Breast epithelium (tissue), 4 donors: ENCODE results near the gene PDZD7. TPM values are rescaled to one million over a fixed set of nuclear protein-coding genes. Genes with fewer than 3 reads are reported as not detected.

Source experiments
- DNase-seq, 2 donors: peaks; one replicate each; pipeline ENCODE4 v3.0.0-alpha.2; 2019; ENCODE audit warnings: low spot score in 2 of 2
- H3K27ac ChIP-seq, 2 donors: fragments of 200-600 bp; sonication (generic) in 1 of 2; one replicate each; pipeline ENCODE4 v1.5.1; 2016 to 2019; ENCODE audit warnings: mild to moderate bottlenecking in 1 of 2
- H3K27me3 ChIP-seq, 2 donors: fragments of 200-600 bp; sonication (generic) in 1 of 2; one replicate each; pipeline versions ENCODE4 v1.5.1 to v1.6.0; 2017 to 2019; ENCODE audit warnings: control low read depth in 1 of 2, mild to moderate bottlenecking in 1 of 2
- H3K36me3 ChIP-seq: fragments of 200-600 bp; one replicate; pipeline ENCODE4 v1.5.1; 2019
- H3K4me1 ChIP-seq, 2 donors: fragments of 200-600 bp; sonication (generic); one replicate each; pipeline ENCODE4 v1.5.1; 2016 to 2019; ENCODE audit warnings: control low read depth in 1 of 2
- H3K4me3 ChIP-seq, 3 donors: fragments of 200-600 bp; sonication (generic); 1 replicate in 2 of 3; 2 replicates in 1 of 3; pipeline ENCODE4 v1.5.1; 2016 to 2019; ENCODE audit warnings: mild to moderate bottlenecking in 3 of 3, moderate library complexity in 2 of 3
- H3K9me3 ChIP-seq, 2 donors: fragments of 200-600 bp; sonication (generic) in 1 of 2; one replicate each; pipeline ENCODE4 v1.5.1; 2016 to 2019; ENCODE audit warnings: control low read depth in 1 of 2
- POLR2A ChIP-seq: fragments of 450-650 bp; IDR thresholded peaks from one replicate; pipeline ENCODE4 v1.6.1; 2016; ENCODE audit warnings: antibody characterized with exemption, mild to moderate bottlenecking, moderate library complexity
- POLR2AphosphoS5 ChIP-seq, 3 donors: sonication (generic); formaldehyde crosslinking; IDR thresholded peaks; one replicate each; pipeline ENCODE4 v1.6.1; 2017; ENCODE audit warnings: antibody characterized with exemption in 3 of 3
- intact Hi-C: fragments of 100-400 bp; cut with DNase I; formaldehyde crosslinking; loops from one replicate; pipeline ENCODE4 v1.15.1; 2023; ENCODE audit warnings: low total_unique reads
- total RNA-seq, 3 donors: library from RNA; depleted of rRNA; stranded (reverse); fragments of >200 nt; gene quantifications; one replicate each; pipeline ENCODE4 v1.1.0, GENCODE V29; 2016
- TF ChIP-seq, protein P1 (sequence below), 3 donors: fragments of 450-650 bp; IDR thresholded peaks; one replicate each; pipeline ENCODE4 v1.5.1; 2016 to 2017; ENCODE audit warnings: antibody characterized with exemption in 3 of 3, mild to moderate bottlenecking in 3 of 3, moderate library complexity in 3 of 3

PDZD7 gene
- total RNA-seq, 3 donors from 2014 or later = 0.48 to 2.3 (median 0.66) TPM

GRCh38 chr10:101014230-101014884 lies 16.6 kb downstream of the PDZD7 start:
- TF ChIP-seq POLR2AphosphoS5 (IDR thresholded peaks at IDR 0.05) = no peak
- no peak for TF ChIP-seq POLR2A
- TF ChIP-seq, protein P1, sequence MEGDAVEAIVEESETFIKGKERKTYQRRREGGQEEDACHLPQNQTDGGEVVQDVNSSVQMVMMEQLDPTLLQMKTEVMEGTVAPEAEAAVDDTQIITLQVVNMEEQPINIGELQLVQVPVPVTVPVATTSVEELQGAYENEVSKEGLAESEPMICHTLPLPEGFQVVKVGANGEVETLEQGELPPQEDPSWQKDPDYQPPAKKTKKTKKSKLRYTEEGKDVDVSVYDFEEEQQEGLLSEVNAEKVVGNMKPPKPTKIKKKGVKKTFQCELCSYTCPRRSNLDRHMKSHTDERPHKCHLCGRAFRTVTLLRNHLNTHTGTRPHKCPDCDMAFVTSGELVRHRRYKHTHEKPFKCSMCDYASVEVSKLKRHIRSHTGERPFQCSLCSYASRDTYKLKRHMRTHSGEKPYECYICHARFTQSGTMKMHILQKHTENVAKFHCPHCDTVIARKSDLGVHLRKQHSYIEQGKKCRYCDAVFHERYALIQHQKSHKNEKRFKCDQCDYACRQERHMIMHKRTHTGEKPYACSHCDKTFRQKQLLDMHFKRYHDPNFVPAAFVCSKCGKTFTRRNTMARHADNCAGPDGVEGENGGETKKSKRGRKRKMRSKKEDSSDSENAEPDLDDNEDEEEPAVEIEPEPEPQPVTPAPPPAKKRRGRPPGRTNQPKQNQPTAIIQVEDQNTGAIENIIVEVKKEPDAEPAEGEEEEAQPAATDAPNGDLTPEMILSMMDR (IDR thresholded peaks at IDR 0.05) = peak; percentile 85 to 91 (median 90)
- Histone ChIP-seq H3K4me3 (no peak overlapping the region), H3K27me3 (no peaks in the 10 kb centered on the region), H3K27ac (no peak overlapping the region), H3K4me1 (peaks cover 3 to 9% of the 10 kb centered on the region in 2 donors), H3K9me3 (no peaks in the 10 kb centered on the region), H3K36me3 (no peaks in the 10 kb centered on the region)
- peak; percentile 68 to 85 for DNase-seq
- intact Hi-C loops = no loop called here

GRCh38 chr10:101013365-101013825 lies 17.5 kb downstream of the PDZD7 start:
- no peak overlapping the region for H3K4me3 ChIP-seq
- H3K36me3 ChIP-seq = no peaks in the 10 kb centered on the region
- DNase-seq = no peak
- intact Hi-C loops = no loop called here
- TF ChIP-seq POLR2AphosphoS5 (IDR thresholded peaks at IDR 0.05) (no peak), POLR2A (no peak)
- TF ChIP-seq, protein P1 (IDR thresholded peaks at IDR 0.05) = no peak
- no peaks in the 10 kb centered on the region for H3K27me3 ChIP-seq
- peaks cover 0 to 9% of the 10 kb centered on the region in 2 donors for H3K4me1 ChIP-seq
- no peaks in the 10 kb centered on the region for H3K9me3 ChIP-seq
- H3K27ac ChIP-seq = peak overlapping the region; percentile 29 to 62

DNA sequence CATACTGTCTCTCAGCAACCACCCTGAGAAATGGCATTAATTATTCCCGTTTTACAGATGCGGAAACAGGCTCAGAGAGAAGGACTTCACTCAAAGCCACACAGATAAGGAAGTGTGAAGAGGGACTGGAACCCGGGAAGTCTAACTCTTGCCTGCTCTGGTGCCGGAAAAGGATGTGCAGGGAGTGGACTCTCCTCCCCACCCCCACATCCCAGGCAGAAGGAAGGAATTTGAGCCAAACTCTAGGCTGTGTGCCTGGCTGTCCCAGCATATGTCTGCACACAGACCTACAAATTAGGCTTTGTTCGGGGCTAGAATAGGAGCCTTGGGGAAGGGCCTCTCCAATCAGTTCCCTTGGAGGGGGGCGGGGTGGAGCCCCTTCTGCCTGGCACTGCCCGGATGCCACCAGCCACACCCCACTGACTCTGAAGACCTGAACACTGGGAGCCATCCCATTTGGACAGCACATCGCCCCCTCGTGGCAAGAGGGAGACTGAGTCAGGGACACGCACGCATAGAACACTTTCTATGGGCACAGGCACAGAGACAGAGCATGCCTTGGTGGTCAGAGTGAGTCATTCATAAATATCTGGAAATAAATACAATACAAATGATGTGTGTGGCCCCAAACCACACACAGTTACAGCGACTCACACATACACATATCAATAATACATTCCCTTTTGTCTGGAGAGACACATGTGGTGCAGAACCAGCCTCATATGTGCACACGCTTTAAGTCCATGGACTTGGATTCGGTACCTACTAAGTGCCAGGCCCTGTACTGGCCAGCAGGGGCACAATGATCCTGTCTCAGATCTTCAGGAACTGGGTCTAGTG lies 18.2 kb downstream of the PDZD7 start:
- Histone ChIP-seq H3K4me1 (peaks cover 0 to 9% of the 10 kb centered on the region in 2 donors), H3K9me3 (no peaks in the 10 kb centered on the region), H3K27me3 (no peaks in the 10 kb centered on the region), H3K36me3 (no peaks in the 10 kb centered on the region), H3K27ac (peak overlapping the region; percentile 29 to 62), H3K4me3 (no peak overlapping the region)
- TF ChIP-seq POLR2AphosphoS5 (IDR thresholded peaks at IDR 0.05) = peak in 1 of 3 donors; percentile 74
- no peak for TF ChIP-seq POLR2A
- TF ChIP-seq, protein P1 (IDR thresholded peaks at IDR 0.05) = peak; percentile 81 to 96 (median 94)
- intact Hi-C loops = no loop called here
- peak; percentile 82 for DNase-seq

- intact Hi-C loops = no loop called here
- Histone ChIP-seq H3K9me3 (no peaks in the 10 kb centered on the region), H3K27me3 (no peaks in the 10 kb centered on the region), H3K4me1 (peaks cover 0 to 9% of the 10 kb centered on the region in 2 donors), H3K4me3 (no peak overlapping the region), H3K27ac (peak overlapping the region; percentile 29 to 62), H3K36me3 (peaks cover 3% of the 10 kb centered on the region)
- no peak for TF ChIP-seq POLR2AphosphoS5 (IDR thresholded peaks at IDR 0.05)
- TF ChIP-seq, protein P1 (IDR thresholded peaks at IDR 0.05) = no peak
- no peak for DNase-seq
These were observed 19.2 kb downstream of the PDZD7 start for GRCh38 chr10:101011517-101012423.
